GM18867 (cell line): ENCODE results near the gene LMTK2.
"Not testable (repeated sequence)": the region's sequence is repeated elsewhere in the genome, so short reads cannot be mapped to it uniquely, and the experiment has no call there.

Source experiments
- ATAC-seq: cut with Tn5 transposase; IDR thresholded peaks from one replicate; pipeline ENCODE4 v1.9.1; 2021; ENCODE audit warnings: mild to moderate bottlenecking, moderate library complexity; ENCODE audit not compliant: unreplicated experiment

Gene LMTK2

DNA sequence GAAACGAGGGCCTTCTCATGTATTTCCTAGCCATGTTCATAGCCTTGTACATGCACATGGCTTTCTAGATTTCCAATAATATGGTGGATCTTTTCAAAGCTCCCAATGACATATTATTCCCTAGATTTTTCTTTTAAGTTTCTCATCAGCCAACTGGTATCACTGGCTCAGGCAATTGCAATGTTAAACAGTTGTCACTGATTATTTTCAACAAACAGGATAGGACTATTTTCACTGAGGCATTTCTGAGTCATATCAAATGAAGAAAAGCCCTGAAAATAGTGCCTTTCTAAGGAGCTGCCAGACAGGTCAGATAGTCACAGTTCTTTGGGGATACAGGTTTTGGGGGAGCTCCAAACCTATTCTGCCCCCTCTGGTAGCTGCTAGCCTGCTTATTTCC, 4.5 kb upstream of the LMTK2 start:
- ATAC-seq: no peak

DNA sequence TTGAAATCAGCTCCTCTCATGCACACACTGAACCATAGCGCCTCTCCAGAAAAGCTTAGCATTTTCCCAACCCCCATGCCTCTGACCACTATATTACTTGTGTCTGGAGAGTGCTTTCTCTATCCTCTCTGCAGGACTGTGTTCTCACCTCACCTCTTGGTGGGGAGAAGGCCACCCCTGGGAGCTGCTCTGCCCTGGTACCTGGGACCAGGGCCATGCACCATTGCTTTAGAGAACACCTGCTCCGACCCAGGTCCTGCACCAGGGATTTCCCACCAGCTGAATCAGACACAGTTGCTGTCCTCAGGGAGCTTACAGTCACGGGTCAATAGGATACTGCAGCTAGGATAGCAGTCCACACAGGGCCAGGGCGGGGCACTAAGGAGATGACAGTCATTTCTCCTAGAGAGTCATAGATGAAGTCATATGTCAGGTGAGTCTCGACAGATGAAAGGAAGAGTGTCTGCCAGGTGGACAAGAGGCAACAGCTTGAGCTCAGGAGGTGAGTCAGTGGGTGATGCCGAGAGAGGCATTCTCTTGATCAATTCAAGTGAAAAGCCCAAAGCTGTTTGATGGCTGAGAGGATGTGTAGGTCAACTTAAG, 619 bp upstream of the LMTK2 start:
- no peak for ATAC-seq

DNA sequence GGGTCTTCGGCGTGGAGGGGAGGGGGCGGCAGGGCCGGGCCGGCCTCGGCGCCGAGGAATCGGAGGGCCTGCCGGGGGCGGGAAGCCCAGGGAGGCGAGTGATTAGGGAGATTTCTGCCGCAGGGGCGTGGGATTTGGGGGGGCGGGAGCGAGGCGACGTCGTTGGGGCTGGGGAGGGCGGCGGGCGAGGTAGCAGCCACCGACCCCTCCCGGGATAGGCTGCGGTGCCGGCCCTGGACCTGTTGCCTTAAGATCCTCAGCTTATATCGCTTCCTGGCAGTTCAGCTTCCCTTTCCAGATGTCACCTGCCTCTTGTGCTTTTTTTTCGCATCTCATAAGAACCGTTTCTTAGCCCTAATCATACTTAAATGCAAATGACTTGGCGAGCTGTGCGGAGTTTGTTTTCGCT, 655 bp downstream of the LMTK2 start:
- no peak for ATAC-seq

- ATAC-seq: no peak
These were observed 3.8 kb downstream of the LMTK2 start for GRCh38 chr7:98110249-98111022.

- no peak for ATAC-seq
These were observed 5.4 kb downstream of the LMTK2 start for GRCh38 chr7:98112077-98112476.

DNA sequence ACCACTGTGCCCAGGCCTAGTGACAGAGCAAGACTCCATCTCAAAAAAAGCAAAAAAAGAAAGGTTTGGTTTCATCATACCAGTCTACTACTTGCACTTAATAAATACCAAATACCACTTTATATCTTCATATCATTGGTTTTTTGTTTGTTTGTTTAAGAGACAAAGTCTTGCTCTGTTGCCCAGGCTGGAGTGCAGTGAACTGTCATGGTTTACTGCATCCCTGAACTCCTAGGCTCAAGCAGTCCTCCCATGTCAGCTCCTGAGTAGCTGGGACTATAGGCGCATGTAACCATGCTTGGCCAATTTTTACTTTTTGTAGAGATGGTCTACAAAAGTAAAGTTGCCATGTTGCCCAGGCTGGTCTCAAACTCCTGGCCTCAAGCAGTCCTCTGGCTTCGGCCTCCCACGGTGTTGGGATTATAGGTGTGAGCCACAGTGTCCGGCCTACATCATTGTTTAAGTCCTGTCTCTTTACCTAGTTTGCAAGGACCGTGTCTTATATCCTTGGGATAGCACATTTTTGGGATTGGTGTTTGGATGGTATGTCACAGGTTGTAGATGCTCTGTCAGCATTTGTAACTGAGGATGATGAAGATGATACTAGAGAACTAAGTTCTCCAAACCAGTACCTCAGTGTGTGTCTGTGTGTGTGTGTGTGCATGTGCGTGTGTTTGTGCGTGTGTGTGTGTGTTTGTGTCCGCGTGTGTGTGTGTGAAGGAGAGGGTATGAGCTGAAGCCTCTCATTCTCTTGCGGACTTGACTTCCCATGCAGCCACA, 9.3 kb downstream of the LMTK2 start:
- ATAC-seq: no peak

GRCh38 chr7:98116656-98117461, 10.2 kb downstream of the LMTK2 start:
- no peak for ATAC-seq

GRCh38 chr7:98119256-98119918, 12.7 kb downstream of the LMTK2 start:
- ATAC-seq: no peak

DNA sequence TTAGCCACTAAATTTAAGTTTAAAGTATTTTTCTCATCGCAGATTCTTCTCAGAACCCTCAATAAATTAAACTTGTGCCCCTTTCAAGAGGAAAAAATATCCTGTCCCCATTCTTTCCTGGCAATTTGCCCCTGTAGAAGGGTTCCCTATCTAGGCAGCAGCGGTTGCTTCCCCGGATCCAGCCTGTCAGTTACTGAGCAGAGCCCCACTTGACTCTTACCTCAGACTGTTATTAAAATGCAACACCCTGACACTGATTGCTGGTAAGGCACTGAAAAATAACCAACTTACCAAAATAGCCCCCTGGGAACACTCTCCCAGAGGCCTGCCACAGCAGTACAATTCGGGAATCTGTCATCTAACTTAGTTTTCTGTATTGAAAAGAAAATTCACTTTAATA, 13.9 kb downstream of the LMTK2 start:
- ATAC-seq: no peak

DNA sequence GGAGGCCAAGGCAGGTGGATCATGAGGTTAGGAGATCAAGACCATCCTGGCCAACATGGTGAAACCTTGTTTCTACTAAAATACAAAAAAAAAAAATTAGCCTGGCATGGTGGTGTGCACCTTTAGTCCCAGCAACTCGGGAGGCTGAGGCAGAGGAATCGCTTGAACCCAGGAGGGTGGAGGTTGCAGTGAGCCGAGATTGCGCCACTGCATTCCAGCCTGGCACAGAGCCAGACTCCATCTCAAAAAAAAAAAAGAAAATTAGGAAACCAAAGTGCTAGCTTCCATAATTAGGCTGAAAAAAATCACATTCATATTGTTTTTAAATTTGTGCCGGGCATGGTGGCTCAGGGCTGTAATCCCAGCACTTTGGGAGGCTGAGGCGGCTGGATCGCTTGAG, 14.7 kb downstream of the LMTK2 start:
- not testable (repeated sequence) for ATAC-seq

DNA sequence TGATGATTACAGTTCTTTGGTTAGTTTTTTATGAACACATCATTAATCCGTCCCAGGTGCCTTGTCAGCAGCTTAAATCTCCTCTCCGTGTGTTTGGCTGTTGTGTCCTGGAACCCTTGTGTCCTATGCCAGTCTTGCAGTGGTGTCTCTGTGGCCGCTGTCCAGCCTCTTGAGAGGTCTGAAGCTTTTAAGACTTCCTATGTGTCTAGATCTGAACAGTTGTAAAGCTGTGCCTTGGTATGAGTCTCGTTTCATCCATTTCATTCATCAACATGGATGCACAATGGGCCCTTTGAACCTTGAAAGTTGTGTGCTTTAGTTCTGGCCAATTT, 16.7 kb downstream of the LMTK2 start:
- no peak for ATAC-seq

GRCh38 chr7:98125759-98126158, 19.1 kb downstream of the LMTK2 start:
- ATAC-seq: no peak

DNA sequence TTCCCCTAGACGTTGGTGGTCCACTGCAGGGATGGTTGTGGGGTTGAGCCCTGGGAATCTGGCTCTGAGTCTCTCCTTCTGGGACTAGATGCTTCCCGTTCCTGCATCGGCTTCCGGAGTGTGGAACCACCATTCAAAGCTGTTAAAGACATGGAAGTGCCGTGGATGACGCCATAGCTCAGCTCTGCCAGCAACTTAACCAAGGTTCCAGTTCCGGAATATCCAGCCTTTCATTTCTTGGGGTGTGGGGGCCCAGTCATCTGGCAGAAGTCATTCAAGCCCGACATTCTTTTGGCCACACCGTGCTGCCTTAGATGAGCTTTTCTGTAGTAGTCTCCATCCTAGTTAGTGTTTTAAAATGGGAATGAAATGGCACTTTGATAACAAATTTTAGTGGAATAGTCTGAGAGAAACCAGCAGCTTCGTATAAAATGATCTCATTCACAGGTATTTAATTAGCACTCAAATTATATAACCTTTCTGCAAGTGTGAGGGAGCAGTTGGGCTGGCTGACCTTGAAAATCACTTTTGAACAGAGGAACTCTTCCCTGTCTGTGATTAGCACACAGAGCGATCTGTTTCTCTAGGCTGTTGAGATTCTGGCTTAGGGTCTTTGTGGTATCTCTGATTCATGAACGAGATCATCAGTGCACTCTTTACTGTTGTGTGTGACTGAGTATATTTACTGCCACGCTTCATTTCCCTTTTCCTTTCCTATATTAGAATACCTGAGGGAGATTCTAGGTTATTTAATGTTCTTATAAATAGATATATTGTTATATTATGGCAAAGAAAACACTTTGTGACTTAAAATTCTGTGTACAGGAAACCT, 19.9 kb downstream of the LMTK2 start:
- no peak for ATAC-seq

GRCh38 chr7:98128346-98128745, 21.7 kb downstream of the LMTK2 start:
- ATAC-seq: no peak

DNA sequence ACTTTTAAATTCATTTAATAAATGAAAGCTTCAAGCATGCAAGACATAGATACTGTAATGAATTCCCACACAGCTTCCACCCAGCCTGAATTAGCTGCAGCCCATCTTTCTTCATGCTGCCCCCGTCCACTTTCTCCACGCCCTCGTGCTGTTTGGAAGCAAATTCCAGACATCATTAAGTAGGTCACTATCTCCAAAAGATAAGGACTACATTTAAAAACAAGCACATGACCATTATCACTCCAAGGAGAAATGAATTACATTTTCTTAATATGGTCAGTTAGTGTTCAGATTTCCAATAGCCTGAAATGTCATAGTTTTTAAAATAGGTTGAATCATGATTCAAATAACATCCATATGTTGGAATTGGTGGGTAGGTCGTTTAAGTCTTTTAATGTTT, 24.3 kb downstream of the LMTK2 start:
- no peak for ATAC-seq

DNA sequence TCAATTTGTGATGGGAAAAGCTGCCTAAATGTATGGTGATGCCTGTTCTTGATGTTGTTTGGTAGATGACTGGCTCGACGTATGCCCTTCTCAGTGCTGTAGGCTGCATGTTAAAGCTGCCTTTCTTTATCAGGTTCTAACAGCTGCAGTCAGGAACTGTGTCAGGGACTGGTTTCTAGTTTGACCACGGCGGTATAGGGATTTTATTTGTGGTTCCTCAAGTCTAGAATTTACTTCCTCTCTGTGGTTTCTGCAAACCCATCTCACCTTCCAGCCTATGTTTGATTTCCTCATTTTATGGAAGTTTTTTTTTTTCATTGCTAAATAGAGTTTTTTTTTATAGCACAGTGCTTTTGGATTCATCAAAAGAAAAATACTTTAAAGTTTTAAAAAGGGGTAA, 26.5 kb downstream of the LMTK2 start:
- peak; percentile 78 for ATAC-seq

DNA sequence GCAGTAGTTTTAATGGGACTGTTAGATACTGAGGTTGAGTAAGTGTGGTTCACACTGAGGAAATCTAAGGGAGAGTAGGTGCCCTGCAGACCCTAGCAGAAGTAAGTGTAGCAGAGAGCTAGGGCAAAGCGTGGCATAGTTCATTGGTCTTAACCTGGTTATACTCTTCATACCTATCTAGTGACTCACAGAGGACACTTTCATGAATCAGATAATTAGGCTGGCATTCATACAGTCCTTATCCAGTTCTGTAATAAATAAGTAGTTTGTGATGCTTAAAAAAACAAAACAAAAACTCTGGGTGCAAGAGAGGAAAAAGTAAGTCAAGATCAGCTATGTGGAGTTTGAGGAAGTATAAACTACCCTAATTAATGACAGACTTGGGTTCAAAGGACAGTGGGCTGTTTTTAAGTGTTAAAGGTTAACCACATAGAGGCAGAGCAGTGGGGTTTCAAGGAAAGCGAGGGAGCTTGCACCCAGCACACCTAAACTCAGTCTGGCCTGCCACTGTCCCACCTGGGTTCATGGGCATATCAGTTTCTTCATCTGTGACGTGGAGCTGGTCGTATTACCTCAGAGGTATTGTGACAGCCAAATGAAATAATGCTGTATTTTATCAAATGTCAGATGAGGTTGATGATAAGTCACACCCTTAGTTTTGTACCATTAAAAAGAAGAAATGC, 27.1 kb downstream of the LMTK2 start:
- ATAC-seq: peak; percentile 23

GRCh38 chr7:98134420-98135228, 28.0 kb downstream of the LMTK2 start:
- no peak for ATAC-seq
